Naive thymus-derived CD8-positive, alpha-beta T cell (primary cell): ENCODE data around the gene DGCR8. TPM values are rescaled to one million over a fixed set of nuclear protein-coding genes. Genes with fewer than 3 reads are reported as not detected.

Experiments
- ATAC-seq, 2 donors: fragments of 150-1000 bp; cut with Tn5 transposase in 1 of 2; sonication (Bioruptor Pico), chemical (Tn5 transposase) in 1 of 2; 1 replicate in 1 of 2; 2 replicates in 1 of 2; pipeline ENCODE4 v1.10.0; 2021; ENCODE audit warnings: mild to moderate bottlenecking in 2 of 2, moderate library complexity in 2 of 2
- POLR2A ChIA-PET: fragments of 350-600 bp; sonication (Branson Sonifier 250); formaldehyde crosslinking; loops from one replicate; lab custom pipeline; 2021; ENCODE audit warnings: antibody characterized with exemption; lab: Charles Lee
- DNase-seq, 10 donors: peaks; one replicate each; pipeline versions ENCODE4 v3.0.0 to v3.0.0-alpha.2; 2020 to 2022
- H3K27ac Mint-ChIP-seq, 10 donors: one replicate each; pipeline ENCODE4 v1.8.0; 2020 to 2022; ENCODE audit warnings: mild to moderate bottlenecking in 10 of 10, mixed read lengths in 10 of 10, moderate library complexity in 4 of 10, inconsistent platforms in 1 of 10
- H3K27me3 Mint-ChIP-seq, 5 donors: one replicate each; pipeline ENCODE4 v1.8.0; 2021 to 2022; ENCODE audit warnings: mixed read lengths in 5 of 5
- H3K36me3 Mint-ChIP-seq, 3 donors: one replicate each; pipeline ENCODE4 v1.8.0; 2020 to 2022; ENCODE audit warnings: mixed read lengths in 3 of 3, mild to moderate bottlenecking in 2 of 3, inconsistent platforms in 1 of 3
- H3K4me1 Mint-ChIP-seq, 4 donors: one replicate each; pipeline ENCODE4 v1.8.0; 2021 to 2022; ENCODE audit warnings: mixed read lengths in 4 of 4
- H3K4me3 Mint-ChIP-seq, 10 donors: one replicate each; pipeline ENCODE4 v1.8.0; 2020 to 2022; ENCODE audit warnings: mild to moderate bottlenecking in 10 of 10, mixed read lengths in 10 of 10, moderate library complexity in 6 of 10, inconsistent platforms in 1 of 10
- H3K9me3 Mint-ChIP-seq, 9 donors: one replicate each; pipeline ENCODE4 v1.8.0; 2020 to 2022; ENCODE audit warnings: mixed read lengths in 9 of 9, mild to moderate bottlenecking in 3 of 9, inconsistent platforms in 1 of 9, moderate library complexity in 1 of 9
- polyA plus RNA-seq, 3 donors: library from polyadenylated mRNA; unstranded; fragments of 300-500 nt; fragmentation: Illumina TruSeq; gene quantifications; one replicate each; pipeline ENCODE4 v1.2.3, GENCODE V29; 2021
- total RNA-seq, 8 experiments: library from RNA in 2 of 8; stranded (reverse) in 2 of 8; gene quantifications; one replicate each; pipeline ENCODE4 v1.2.3 and lab custom pipeline; 2021 to 2026

The DGCR8 gene
- total and polyA plus RNA-seq, 5 experiments from 2014 or later: 4.0 to 53.3 (median 6.0) TPM

DNA sequence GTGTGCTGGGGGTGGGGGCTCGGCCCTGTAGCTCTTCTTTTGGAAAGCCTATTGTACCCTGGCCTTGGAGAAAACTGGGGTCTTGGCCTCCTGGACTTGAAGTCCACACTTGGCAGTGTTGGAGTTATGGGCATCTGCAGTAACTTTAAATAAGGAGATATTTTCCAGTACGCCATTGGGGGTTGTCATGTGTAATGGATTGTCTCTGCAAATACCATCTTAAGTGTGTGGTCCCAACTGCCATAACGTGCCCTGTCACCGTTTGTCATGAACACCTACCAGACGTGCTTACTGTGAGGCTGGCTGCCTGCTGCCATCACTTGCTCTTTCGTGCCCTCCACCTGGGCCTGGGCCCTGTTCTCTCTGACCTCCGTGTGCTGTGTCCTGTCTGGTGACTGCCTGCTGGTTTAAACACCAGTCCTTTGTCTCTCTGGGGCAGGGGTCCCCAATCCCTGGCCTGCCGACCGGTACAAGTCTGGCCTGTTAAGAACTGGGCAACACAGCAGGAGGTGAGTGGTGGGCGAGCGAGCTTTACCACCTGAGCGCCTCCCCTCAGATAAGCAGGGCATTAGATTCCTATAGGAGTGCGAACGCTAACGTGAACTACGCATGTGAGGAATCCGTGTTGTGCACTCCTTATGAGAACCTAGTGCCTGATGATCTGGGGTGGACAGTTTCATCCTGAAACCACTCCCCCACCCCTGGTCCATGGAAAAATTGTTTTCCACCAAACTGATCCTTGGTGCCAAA lies 48.0 kb downstream of the DGCR8 start:
- H3K9me3 Mint-ChIP-seq: no peaks in the 10 kb centered on the region
- no peak for DNase-seq

GRCh38 chr22:20128619-20128901 lies 48.5 kb downstream of the DGCR8 start:
- Mint-ChIP-seq H3K4me1 (peaks cover 4 to 31% (median 18%) of the 10 kb centered on the region in 4 donors), H3K27ac (peak overlapping the region in 4 of 10 donors; percentile 41 to 89 (median 80)), H3K27me3 (no peaks in the 10 kb centered on the region), H3K4me3 (no peak overlapping the region), H3K9me3 (no peaks in the 10 kb centered on the region), H3K36me3 (peaks cover 0 to 29% (median 0%) of the 10 kb centered on the region in 3 donors)
- ATAC-seq (no peak), DNase-seq (no peak)
- POLR2A ChIA-PET: interaction anchor here (3.3 kb wide), 1 partner anchor 11 kb away, joined by 14 read pairs; the partner anchor contains the start of gene TRMT2A

More for the DNA sequence above, 48.0 kb downstream of the DGCR8 start:
- Mint-ChIP-seq H3K36me3 (peaks cover 0 to 29% (median 0%) of the 10 kb centered on the region in 3 donors), H3K4me3 (no peak overlapping the region), H3K27me3 (no peaks in the 10 kb centered on the region), H3K27ac (peak overlapping the region in 5 of 10 donors; percentile 41 to 89 (median 61)), H3K4me1 (peaks cover 4 to 27% (median 14%) of the 10 kb centered on the region in 4 donors)
- no peak for ATAC-seq
- POLR2A ChIA-PET: interaction anchor here (3.3 kb wide), 1 partner anchor 11 kb away, joined by 14 read pairs; the partner anchor contains the start of gene TRMT2A

- Mint-ChIP-seq H3K27ac (peak overlapping the region; percentile 44 to 90 (median 78)), H3K9me3 (no peaks in the 10 kb centered on the region), H3K36me3 (peaks cover 0 to 29% (median 0%) of the 10 kb centered on the region in 3 donors), H3K27me3 (no peaks in the 10 kb centered on the region), H3K4me1 (peaks cover 5 to 31% (median 21%) of the 10 kb centered on the region in 4 donors), H3K4me3 (peak overlapping the region in 6 of 10 donors; percentile 24 to 74 (median 40))
- peak in 1 of 2 donors; percentile 24 for ATAC-seq
- POLR2A ChIA-PET: interaction anchor here (1.3 to 3.3 kb wide), 3 partner anchors 12 to 175 kb away, joined by 3 to 14 read pairs (median 4); partner anchors contain the start of genes TANGO2 and TRMT2A
- DNase-seq: peak in 8 of 10 donors; percentile 31 to 58 (median 50)
Measured at GRCh38 chr22:20128902-20129746, 49.1 kb downstream of the DGCR8 start.

- Mint-ChIP-seq H3K4me3 (peak overlapping the region in 4 of 10 donors; percentile 10 to 74 (median 53)), H3K36me3 (peaks cover 0 to 29% (median 0%) of the 10 kb centered on the region in 3 donors), H3K27me3 (no peaks in the 10 kb centered on the region), H3K27ac (peak overlapping the region in 9 of 10 donors; percentile 44 to 90 (median 71)), H3K4me1 (peaks cover 5 to 35% (median 26%) of the 10 kb centered on the region in 4 donors), H3K9me3 (no peaks in the 10 kb centered on the region)
- ATAC-seq (no peak), DNase-seq (no peak)
- POLR2A ChIA-PET: interaction anchor here (1.2 to 3.3 kb wide), 4 partner anchors 11 to 176 kb away, joined by 3 to 14 read pairs (median 4); partner anchors contain the start of genes TANGO2 and TRMT2A
Measured at GRCh38 chr22:20129747-20130014, 49.6 kb downstream of the DGCR8 start.

- H3K9me3 Mint-ChIP-seq: no peaks in the 10 kb centered on the region
- H3K4me1 Mint-ChIP-seq: peaks cover 5 to 39% (median 28%) of the 10 kb centered on the region in 4 donors
- no peaks in the 10 kb centered on the region for H3K27me3 Mint-ChIP-seq
- peak overlapping the region; percentile 18 to 78 (median 66) for H3K4me3 Mint-ChIP-seq
- DNase-seq (peak in 2 of 10 donors; percentile 11 to 28), ATAC-seq (peak in 1 of 2 donors; percentile 28)
- POLR2A ChIA-PET: interaction anchor here (0.6 to 3.3 kb wide), 5 partner anchors 12 to 178 kb away, joined by 3 to 14 read pairs (median 4); partner anchors contain the start of gene TRMT2A
- peaks cover 0 to 22% (median 0%) of the 10 kb centered on the region in 3 donors for H3K36me3 Mint-ChIP-seq
- peak overlapping the region in 8 of 10 donors; percentile 9 to 87 (median 50) for H3K27ac Mint-ChIP-seq
Measured at GRCh38 chr22:20130319-20130718, 50.3 kb downstream of the DGCR8 start.

- Mint-ChIP-seq H3K27ac (peak overlapping the region in 6 of 10 donors; percentile 37 to 86 (median 76)), H3K4me1 (peaks cover 6 to 39% (median 28%) of the 10 kb centered on the region in 4 donors), H3K4me3 (peak overlapping the region; percentile 18 to 78 (median 64)), H3K9me3 (no peaks in the 10 kb centered on the region), H3K36me3 (peaks cover 0 to 17% (median 0%) of the 10 kb centered on the region in 3 donors), H3K27me3 (no peaks in the 10 kb centered on the region)
- peak; percentile 81 to 83 for ATAC-seq
- POLR2A ChIA-PET: interaction anchor here (0.6 to 3.3 kb wide), 5 partner anchors 13 to 177 kb away, joined by 3 to 14 read pairs (median 4); partner anchors contain the start of gene TRMT2A
- peak; percentile 68 to 88 (median 76) for DNase-seq
Measured at GRCh38 chr22:20130731-20131596, 50.9 kb downstream of the DGCR8 start.

- no peaks in the 10 kb centered on the region for H3K9me3 Mint-ChIP-seq
- peak within 1 kb of the TSS in 7 of 10 donors; percentile 15 to 86 (median 60) for H3K27ac Mint-ChIP-seq
- peaks cover 0 to 12% (median 0%) of the 10 kb centered on the region in 3 donors for H3K36me3 Mint-ChIP-seq
- DNase-seq (peak in 4 of 10 donors; percentile 27 to 64 (median 50)), ATAC-seq (peak; percentile 70 to 71)
- H3K27me3 Mint-ChIP-seq: no peaks in the 10 kb centered on the region
- POLR2A ChIA-PET: interaction anchor here (0.6 to 3.3 kb wide), 2 partner anchors 14 to 81 kb away, joined by 7 to 14 read pairs; partner anchors contain the start of gene TRMT2A
- peak within 1 kb of the TSS; percentile 67 to 88 (median 72) for H3K4me3 Mint-ChIP-seq
- peaks cover 8 to 44% (median 33%) of the 10 kb centered on the region in 4 donors for H3K4me1 Mint-ChIP-seq
Measured at GRCh38 chr22:20131597-20131858, 51.5 kb downstream of the DGCR8 start, which contains the start of gene ZDHHC8. TSS of gene ZDHHC8 (plus strand) at chr22:20131804. CDS start at chr22:20131948, 144 bp downstream.

DNA sequence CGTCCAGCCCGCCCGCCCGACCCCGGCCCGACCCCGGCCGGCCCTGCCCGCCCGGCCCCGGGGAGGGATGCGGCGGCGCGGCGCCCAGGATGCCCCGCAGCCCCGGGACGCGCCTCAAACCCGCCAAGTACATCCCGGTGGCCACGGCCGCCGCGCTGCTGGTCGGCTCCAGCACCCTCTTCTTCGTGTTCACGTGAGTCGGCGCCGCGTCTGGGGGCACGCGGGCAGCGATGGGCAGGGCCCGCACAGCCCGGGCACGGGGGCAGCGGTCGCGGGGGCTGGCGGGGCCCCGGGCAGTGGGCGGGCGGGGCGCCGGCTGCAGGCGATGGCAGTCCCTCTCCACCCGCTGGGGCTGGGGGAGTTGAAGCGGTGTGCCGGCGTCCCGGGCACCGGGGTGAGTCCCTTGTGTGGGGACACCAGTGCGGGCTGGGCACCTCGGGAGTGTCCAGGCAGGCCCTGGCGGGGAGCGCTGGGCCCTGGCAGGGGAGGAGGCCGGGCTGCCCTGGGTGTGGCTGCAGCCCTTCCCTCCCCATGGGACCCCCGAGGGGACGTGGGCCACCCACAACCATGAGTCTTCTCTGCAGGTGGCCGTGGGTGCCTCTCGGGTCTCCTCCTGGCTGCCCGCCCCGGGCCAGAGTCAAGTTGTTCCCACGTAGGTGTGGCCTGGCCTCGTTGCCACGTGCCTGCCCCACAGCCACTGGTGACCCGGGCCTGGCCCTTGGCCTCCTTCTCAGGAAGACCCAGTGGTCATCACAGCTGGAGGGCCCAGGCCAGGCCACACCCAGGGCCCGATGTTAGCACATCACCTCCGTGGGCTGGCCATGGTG lies 52.0 kb downstream of the DGCR8 start:
- H3K27me3 Mint-ChIP-seq: no peaks in the 10 kb centered on the region
- peaks cover 8 to 48% (median 36%) of the 10 kb centered on the region in 4 donors for H3K4me1 Mint-ChIP-seq
- ATAC-seq: peak; percentile 11 to 38
- DNase-seq: peak in 4 of 10 donors; percentile 16 to 37 (median 28)
- H3K9me3 Mint-ChIP-seq: no peaks in the 10 kb centered on the region
- POLR2A ChIA-PET: no interaction called here
- peak overlapping the region; percentile 67 to 88 (median 72) for H3K4me3 Mint-ChIP-seq
- peaks cover 0 to 6% (median 0%) of the 10 kb centered on the region in 3 donors for H3K36me3 Mint-ChIP-seq
- peak overlapping the region in 3 of 10 donors; percentile 27 to 66 (median 35) for H3K27ac Mint-ChIP-seq

DNA sequence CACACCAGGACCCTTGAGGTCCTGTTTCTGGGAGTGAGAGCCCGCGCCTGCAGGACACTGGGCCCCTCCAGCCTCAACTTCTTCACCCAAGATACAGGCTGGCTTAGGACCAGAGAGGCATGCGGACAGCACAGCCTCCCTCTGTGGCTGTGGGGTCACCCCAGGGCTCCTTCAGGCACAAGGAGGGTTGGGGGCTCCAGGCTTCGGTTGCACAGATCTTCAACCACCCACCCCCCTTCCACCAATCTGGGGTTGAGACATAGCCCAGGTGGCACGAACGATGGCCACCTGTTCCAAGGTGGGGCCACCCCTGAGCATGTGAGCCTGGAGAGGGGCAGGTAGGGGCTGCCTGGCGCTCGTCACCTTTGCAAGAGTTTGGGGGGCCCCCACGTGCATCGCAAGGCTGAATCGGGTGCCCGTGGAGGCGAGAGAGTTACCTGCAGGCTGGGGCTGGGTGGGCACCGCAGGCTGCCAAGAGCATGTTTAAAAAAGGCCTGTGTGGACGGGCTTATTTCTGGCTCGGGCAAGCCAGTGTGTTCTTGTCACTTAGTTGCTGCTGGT lies 52.7 kb downstream of the DGCR8 start:
- Mint-ChIP-seq H3K4me3 (peak overlapping the region; percentile 67 to 88 (median 72)), H3K27ac (peak overlapping the region in 5 of 10 donors; percentile 27 to 80 (median 63)), H3K4me1 (peaks cover 11 to 52% (median 40%) of the 10 kb centered on the region in 4 donors), H3K9me3 (no peaks in the 10 kb centered on the region), H3K27me3 (no peaks in the 10 kb centered on the region), H3K36me3 (no peaks in the 10 kb centered on the region)
- no peak for DNase-seq
- POLR2A ChIA-PET: no interaction called here
- ATAC-seq: no peak

DNA sequence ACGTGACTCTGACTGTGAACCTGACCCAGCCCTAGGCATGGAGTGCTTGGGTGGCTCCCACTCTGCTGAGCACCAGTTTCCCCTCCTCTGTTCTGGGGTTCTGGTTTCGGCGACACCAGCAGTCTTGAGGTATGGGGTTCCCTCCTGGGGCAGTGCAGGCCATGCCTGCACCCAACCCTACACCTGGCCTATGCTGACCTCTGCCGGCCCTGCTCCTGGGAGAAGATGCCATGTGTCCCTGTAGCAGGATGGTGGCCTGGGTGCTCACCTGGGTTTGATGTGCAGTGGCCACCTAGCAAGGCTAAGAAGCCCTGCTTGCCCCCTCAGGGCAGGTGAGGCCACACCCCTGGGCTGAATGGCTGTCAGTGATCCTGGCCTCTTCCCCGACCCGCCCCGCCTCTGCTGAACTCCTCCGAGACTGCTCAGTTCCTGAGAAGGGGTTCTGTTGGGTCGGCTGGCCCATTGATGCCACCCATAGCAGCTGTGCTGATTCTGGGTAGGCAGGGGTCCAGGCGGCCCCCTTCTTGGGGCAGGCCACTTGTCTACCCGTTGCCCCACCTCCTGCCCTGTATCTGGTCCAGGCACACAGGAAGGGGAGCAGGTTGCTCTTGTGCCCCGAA lies 54.0 kb downstream of the DGCR8 start:
- Mint-ChIP-seq H3K4me1 (peaks cover 11 to 58% (median 43%) of the 10 kb centered on the region in 4 donors), H3K36me3 (no peaks in the 10 kb centered on the region), H3K27me3 (no peaks in the 10 kb centered on the region), H3K4me3 (peak overlapping the region; percentile 44 to 88 (median 70)), H3K27ac (peak overlapping the region in 4 of 10 donors; percentile 21 to 79 (median 60)), H3K9me3 (no peaks in the 10 kb centered on the region)
- POLR2A ChIA-PET: no interaction called here
- DNase-seq (no peak), ATAC-seq (no peak)
